ENCODE data around the gene MYO10.

DNA sequence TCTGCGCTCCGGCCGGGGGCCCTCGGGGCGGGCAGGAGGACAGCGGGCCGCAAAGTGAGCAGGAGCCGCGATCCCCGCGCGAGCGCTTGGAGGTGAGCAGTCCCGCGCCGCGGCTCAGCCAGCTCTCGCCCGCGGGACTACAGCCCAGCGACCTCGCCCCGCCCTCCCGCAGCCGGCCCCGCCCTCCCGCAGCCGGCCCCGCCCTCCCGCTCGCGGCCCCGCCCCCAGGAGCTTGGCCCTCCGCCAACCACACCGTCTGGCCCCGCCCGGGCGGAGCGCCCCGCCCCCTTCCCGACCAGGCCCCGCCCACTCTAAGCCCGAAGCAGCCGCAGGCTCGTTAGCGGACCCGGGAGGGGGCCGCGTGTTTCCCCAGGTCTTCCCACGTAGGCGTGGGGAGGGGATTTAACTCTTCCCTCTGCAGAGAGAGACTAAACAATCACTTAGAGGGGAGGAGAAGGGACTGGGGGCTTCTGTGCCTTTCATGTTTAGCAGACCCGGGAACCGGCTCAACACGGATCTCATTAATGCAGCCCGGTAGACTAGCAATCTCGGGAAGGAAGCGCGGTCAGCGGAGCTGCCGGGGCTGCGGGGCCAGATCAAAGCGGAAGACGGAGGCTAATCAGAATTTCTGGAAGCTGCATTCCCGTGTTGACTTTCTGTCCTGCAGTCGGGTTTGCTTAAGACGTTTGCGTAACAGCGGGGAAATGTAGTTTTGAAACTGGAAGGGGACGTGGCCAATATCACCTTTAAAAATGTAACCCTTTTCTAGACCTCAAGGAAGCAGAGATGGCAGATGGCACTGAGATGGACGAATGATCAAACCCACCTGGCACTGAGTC lies at the start of gene MYO10:
- TF ChIP-seq CTCF (IDR thresholded peaks at IDR 0.05): no peak
- TF ChIP-seq POLR2A (IDR thresholded peaks at IDR 0.05): no peak
